ENCODE results near the gene TCOF1.

Gene TCOF1

GRCh38 chr5:150404941-150405816 lies 47.7 kb downstream of the TCOF1 start:
- Histone ChIP-seq H4K20me1 (ENCODE audit: low read depth, low read length) (peaks cover 8% of the 10 kb centered on the region; the same call in 1 of the 2 replicates), H3F3A (ENCODE audit: insufficient read depth) (peaks cover 72% of the 10 kb centered on the region), H3K27me3 (ENCODE audit: low read length) (no peaks in the 10 kb centered on the region), H3K9ac (ENCODE audit: low read length) (no peak overlapping the region), H3K9me2 (replicated peaks; ENCODE audit: insufficient read depth, low read length) (no peaks in the 10 kb centered on the region), H3K4me3 (ENCODE audit: insufficient read depth, low read length, poor library complexity, severe bottlenecking) (no peak overlapping the region), H3K36me3 (ENCODE audit: low read length) (peaks cover 12% of the 10 kb centered on the region), H3K79me2 (ENCODE audit: insufficient read depth, low read length) (peaks cover 28% of the 10 kb centered on the region), H3K27ac (ENCODE audit: low read depth, low read length) (peak overlapping the region; percentile 11; the same call in 1 of the 2 replicates), H2AFZ (ENCODE audit: low read depth, low read length, severe bottlenecking) (no peak overlapping the region), H3K9me3 (ENCODE audit: insufficient read depth, low read length) (no peaks in the 10 kb centered on the region), H3K4me2 (ENCODE audit: low read depth, low read length, poor library complexity, severe bottlenecking) (no peak overlapping the region)
- TF ChIP-seq, protein P1, sequence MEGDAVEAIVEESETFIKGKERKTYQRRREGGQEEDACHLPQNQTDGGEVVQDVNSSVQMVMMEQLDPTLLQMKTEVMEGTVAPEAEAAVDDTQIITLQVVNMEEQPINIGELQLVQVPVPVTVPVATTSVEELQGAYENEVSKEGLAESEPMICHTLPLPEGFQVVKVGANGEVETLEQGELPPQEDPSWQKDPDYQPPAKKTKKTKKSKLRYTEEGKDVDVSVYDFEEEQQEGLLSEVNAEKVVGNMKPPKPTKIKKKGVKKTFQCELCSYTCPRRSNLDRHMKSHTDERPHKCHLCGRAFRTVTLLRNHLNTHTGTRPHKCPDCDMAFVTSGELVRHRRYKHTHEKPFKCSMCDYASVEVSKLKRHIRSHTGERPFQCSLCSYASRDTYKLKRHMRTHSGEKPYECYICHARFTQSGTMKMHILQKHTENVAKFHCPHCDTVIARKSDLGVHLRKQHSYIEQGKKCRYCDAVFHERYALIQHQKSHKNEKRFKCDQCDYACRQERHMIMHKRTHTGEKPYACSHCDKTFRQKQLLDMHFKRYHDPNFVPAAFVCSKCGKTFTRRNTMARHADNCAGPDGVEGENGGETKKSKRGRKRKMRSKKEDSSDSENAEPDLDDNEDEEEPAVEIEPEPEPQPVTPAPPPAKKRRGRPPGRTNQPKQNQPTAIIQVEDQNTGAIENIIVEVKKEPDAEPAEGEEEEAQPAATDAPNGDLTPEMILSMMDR (IDR thresholded peaks at IDR 0.05; ENCODE audit: insufficient read depth, low read length, poor library complexity, severe bottlenecking): no peak
- TF ChIP-seq EZH2phosphoT487 (conservative IDR thresholded peaks at IDR 0.05; ENCODE audit: low read length): no peak

GRCh38 chr5:150406103-150406722 lies 48.7 kb downstream of the TCOF1 start:
- Histone ChIP-seq H3K9me2 (replicated peaks; ENCODE audit: insufficient read depth, low read length) (no peaks in the 10 kb centered on the region), H3K36me3 (ENCODE audit: low read length) (peaks cover 12% of the 10 kb centered on the region), H3K4me2 (ENCODE audit: low read depth, low read length, poor library complexity, severe bottlenecking) (no peak overlapping the region), H2AFZ (ENCODE audit: low read depth, low read length, severe bottlenecking) (no peak overlapping the region), H4K20me1 (ENCODE audit: low read depth, low read length) (peaks cover 8% of the 10 kb centered on the region; the same call in 1 of the 2 replicates), H3K79me2 (ENCODE audit: insufficient read depth, low read length) (peaks cover 36% of the 10 kb centered on the region), H3F3A (ENCODE audit: insufficient read depth) (peaks cover 71% of the 10 kb centered on the region), H3K9me3 (ENCODE audit: insufficient read depth, low read length) (no peaks in the 10 kb centered on the region), H3K4me3 (ENCODE audit: insufficient read depth, low read length, poor library complexity, severe bottlenecking) (no peak overlapping the region), H3K27ac (ENCODE audit: low read depth, low read length) (peak overlapping the region; percentile 31), H3K9ac (ENCODE audit: low read length) (no peak overlapping the region), H3K27me3 (ENCODE audit: low read length) (no peaks in the 10 kb centered on the region)
- TF ChIP-seq, protein P1 (IDR thresholded peaks at IDR 0.05; ENCODE audit: insufficient read depth, low read length, poor library complexity, severe bottlenecking): no peak
- no peak for TF ChIP-seq EZH2phosphoT487 (conservative IDR thresholded peaks at IDR 0.05; ENCODE audit: low read length)

DNA sequence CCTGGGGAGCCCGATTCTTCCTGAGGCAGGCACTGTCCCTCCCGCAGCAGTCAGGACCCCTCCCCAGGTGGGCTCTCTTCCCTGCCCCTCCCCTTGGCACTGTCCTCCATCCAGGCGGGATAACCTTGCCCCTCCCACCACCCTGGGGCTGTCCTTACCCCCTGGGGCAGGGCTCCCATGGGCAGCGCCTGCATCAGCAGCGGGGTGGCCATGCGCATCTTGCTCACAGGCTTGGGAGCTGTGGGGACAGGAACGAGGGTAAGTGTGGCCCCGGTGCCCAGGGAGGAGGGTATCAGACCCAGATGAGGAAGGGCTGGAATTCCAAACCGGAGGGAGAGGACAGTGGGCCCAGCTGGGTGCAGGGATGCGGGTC lies 49.2 kb downstream of the TCOF1 start:
- Histone ChIP-seq H2AFZ (ENCODE audit: low read depth, low read length, severe bottlenecking) (no peak overlapping the region), H3K9ac (ENCODE audit: low read length) (no peak overlapping the region), H3K27me3 (ENCODE audit: low read length) (no peaks in the 10 kb centered on the region), H3K4me3 (ENCODE audit: insufficient read depth, low read length, poor library complexity, severe bottlenecking) (no peak overlapping the region), H3K4me2 (ENCODE audit: low read depth, low read length, poor library complexity, severe bottlenecking) (no peak overlapping the region), H3F3A (ENCODE audit: insufficient read depth) (peaks cover 71% of the 10 kb centered on the region), H3K27ac (ENCODE audit: low read depth, low read length) (peak overlapping the region; percentile 97), H3K79me2 (ENCODE audit: insufficient read depth, low read length) (peaks cover 41% of the 10 kb centered on the region), H4K20me1 (ENCODE audit: low read depth, low read length) (peaks cover 8% of the 10 kb centered on the region; the same call in 1 of the 2 replicates), H3K9me2 (replicated peaks; ENCODE audit: insufficient read depth, low read length) (no peaks in the 10 kb centered on the region), H3K36me3 (ENCODE audit: low read length) (peaks cover 12% of the 10 kb centered on the region), H3K9me3 (ENCODE audit: insufficient read depth, low read length) (no peaks in the 10 kb centered on the region)
- no peak for TF ChIP-seq EZH2phosphoT487 (conservative IDR thresholded peaks at IDR 0.05; ENCODE audit: low read length)

Measured in SU-DHL-6 (cell line).